Measurements from ENCODE around the gene ZNF37A. TPM values are rescaled to one million over a fixed set of nuclear protein-coding genes. Genes with fewer than 3 reads are reported as not detected.

ZNF37A gene
- total RNA-seq, 1 experiment from 2014 or later, result 18.5 TPM

- BruUV-seq (replicated peaks), result no TSS peak
- no peaks in the 10 kb centered on the region for H4K20me1 ChIP-seq (ENCODE audit: insufficient read depth)
- no peaks in the 10 kb centered on the region for H3K36me3 ChIP-seq (ENCODE audit: control insufficient read depth in 1 of 2, insufficient read depth in 2 of 2, low read length in 2 of 2)
- no peak overlapping the region for H2AFZ ChIP-seq (ENCODE audit: low read depth, low read length, poor library complexity, severe bottlenecking)
- no peaks in the 10 kb centered on the region for H3K79me2 ChIP-seq (ENCODE audit: insufficient read depth, low read length)
- no peak overlapping the region for H3K27ac ChIP-seq (ENCODE audit: low read depth, low read length)
- TF ChIP-seq RAD21 (IDR thresholded peaks at IDR 0.05; ENCODE audit: low read depth) (no peak), ELF1 (IDR thresholded peaks at IDR 0.05; ENCODE audit: borderline replicate concordance, low read depth) (no peak), REST (IDR thresholded peaks at IDR 0.05; ENCODE audit: low read depth) (no peak), ZBTB33 (IDR thresholded peaks at IDR 0.05; ENCODE audit: extremely low read depth, insufficient replicate concordance, low read length) (no peak), EGR1 (IDR thresholded peaks at IDR 0.05; ENCODE audit: low read depth) (no peak), CEBPB (IDR thresholded peaks at IDR 0.05; ENCODE audit: low read depth) (no peak), POLR2A (IDR thresholded peaks at IDR 0.05; ENCODE audit: borderline replicate concordance, extremely low read depth, insufficient read depth, insufficient read length) (no peak), EZH2phosphoT487 (IDR thresholded peaks at IDR 0.05; ENCODE audit: borderline replicate concordance) (no peak), ZFX (IDR thresholded peaks at IDR 0.05) (no peak), SIN3A (IDR thresholded peaks at IDR 0.05; ENCODE audit: low read depth) (no peak), SP1 (IDR thresholded peaks at IDR 0.05; ENCODE audit: low read depth) (no peak), FOSL1 (IDR thresholded peaks at IDR 0.05; ENCODE audit: low read depth) (no peak), ATF3 (IDR thresholded peaks at IDR 0.05) (no peak), ZNF274 (IDR thresholded peaks at IDR 0.05; ENCODE audit: low read depth, low read length) (no peak), POLR2AphosphoS5 (IDR thresholded peaks at IDR 0.05; ENCODE audit: low read depth, low read length) (no peak), MAX (IDR thresholded peaks at IDR 0.05) (no peak), JUND (IDR thresholded peaks at IDR 0.05) (no peak)
- intact Hi-C loops (cut with micrococcal nuclease), result no loop called here
- H3K4me1 ChIP-seq (ENCODE audit: control insufficient read depth in 1 of 2, insufficient read depth in 2 of 2, low read length in 2 of 2), result no peaks in the 10 kb centered on the region
- POLR2A ChIA-PET, result no interaction called here
- H3K4me2 ChIP-seq (ENCODE audit: low read length), result no peak overlapping the region
- RAD21 ChIA-PET (ENCODE audit: low non-redundant PET in 1 of 2, low total read pairs in 2 of 2, uncharacterized antibody in 2 of 2, unreplicated experiment in 2 of 2), result no interaction called here
- H3K9ac ChIP-seq (ENCODE audit: low read length), result no peak overlapping the region
- no peak for ATAC-seq
- no peak for DNase-seq (ENCODE audit: low read depth, low spot score)
- peaks cover 0 to 9% of the 10 kb centered on the region in 2 experiments; a peak in 2 of 4 replicates for H3K9me3 ChIP-seq (ENCODE audit: control insufficient read depth in 1 of 2, insufficient read depth in 1 of 2, low read depth in 1 of 2, low read length in 2 of 2)
- CTCF ChIA-PET, result no interaction called here
- H3K27me3 ChIP-seq (ENCODE audit: insufficient read depth, low read length), result no peaks in the 10 kb centered on the region
- no peaks in the 10 kb centered on the region for H3K9me2 ChIP-seq (ENCODE audit: insufficient read depth)
- H3K4me3 ChIP-seq (replicated peaks in 1 of 2; ENCODE audit: low read depth in 1 of 2, low read length in 2 of 2), result no peak overlapping the region
Measured at GRCh38 chr10:38163617-38164016, 69.5 kb downstream of the ZNF37A start.
